ENCODE measurements around the gene RIMKLA. TPM values are rescaled to one million over a fixed set of nuclear protein-coding genes. Genes with fewer than 3 reads are reported as not detected.

RIMKLA gene
- total RNA-seq, 1 donor: not detected

- no peak overlapping the region for H2AFZ ChIP-seq (ENCODE audit: low read length)
- H3K4me3 ChIP-seq (ENCODE audit: insufficient read depth, low read length): no peak overlapping the region
- H3K9me3 ChIP-seq (ENCODE audit: low read depth, low read length): no peaks in the 10 kb centered on the region
- H3K4me2 ChIP-seq (ENCODE audit: insufficient read depth, low read length): no peak overlapping the region
- peak; percentile 93 for DNase-seq (ENCODE audit: insufficient read length, low spot score, missing footprints)
- TF ChIP-seq CTCF (IDR thresholded peaks at IDR 0.05; ENCODE audit: extremely low read depth, low read depth, low read length): no peak
- no peak overlapping the region for H3K27ac ChIP-seq (ENCODE audit: low read depth, low read length)
- no peaks in the 10 kb centered on the region for H3K27me3 ChIP-seq (ENCODE audit: insufficient read depth, low read length)
- H3K36me3 ChIP-seq (ENCODE audit: insufficient read depth, low read length): no peaks in the 10 kb centered on the region
- no peaks in the 10 kb centered on the region for H3K79me2 ChIP-seq (ENCODE audit: insufficient read depth, low read length)
- H3K4me1 ChIP-seq (ENCODE audit: insufficient read depth, low read length): peaks cover 5% of the 10 kb centered on the region
- H4K20me1 ChIP-seq (ENCODE audit: insufficient read depth, low read length): no peaks in the 10 kb centered on the region
These were observed 59.3 kb downstream of the RIMKLA start for GRCh38 chr1:42439940-42440339.

GRCh38 chr1:42442662-42443061 is 62.1 kb downstream of the RIMKLA start:
- DNase-seq (ENCODE audit: insufficient read length, low spot score, missing footprints): no peak
- Histone ChIP-seq H3K79me2 (ENCODE audit: insufficient read depth, low read length) (no peaks in the 10 kb centered on the region), H3K27ac (ENCODE audit: low read depth, low read length) (no peak overlapping the region), H4K20me1 (ENCODE audit: insufficient read depth, low read length) (no peaks in the 10 kb centered on the region), H3K4me1 (ENCODE audit: insufficient read depth, low read length) (peaks cover 5% of the 10 kb centered on the region), H3K4me3 (ENCODE audit: insufficient read depth, low read length) (no peak overlapping the region), H3K4me2 (ENCODE audit: insufficient read depth, low read length) (no peak overlapping the region), H3K9me3 (ENCODE audit: low read depth, low read length) (no peaks in the 10 kb centered on the region), H2AFZ (ENCODE audit: low read length) (no peak overlapping the region), H3K27me3 (ENCODE audit: insufficient read depth, low read length) (no peaks in the 10 kb centered on the region), H3K36me3 (ENCODE audit: insufficient read depth, low read length) (no peaks in the 10 kb centered on the region)
- no peak for TF ChIP-seq CTCF (IDR thresholded peaks at IDR 0.05; ENCODE audit: extremely low read depth, low read depth, low read length)

GRCh38 chr1:42449256-42449655 is 68.7 kb downstream of the RIMKLA start:
- DNase-seq (ENCODE audit: insufficient read length, low spot score, missing footprints): no peak
- Histone ChIP-seq H3K9me3 (ENCODE audit: low read depth, low read length) (no peaks in the 10 kb centered on the region), H4K20me1 (ENCODE audit: insufficient read depth, low read length) (no peaks in the 10 kb centered on the region), H3K4me1 (ENCODE audit: insufficient read depth, low read length) (no peaks in the 10 kb centered on the region), H3K4me2 (ENCODE audit: insufficient read depth, low read length) (no peak overlapping the region), H3K27ac (ENCODE audit: low read depth, low read length) (no peak overlapping the region), H3K79me2 (ENCODE audit: insufficient read depth, low read length) (no peaks in the 10 kb centered on the region), H2AFZ (ENCODE audit: low read length) (no peak overlapping the region), H3K4me3 (ENCODE audit: insufficient read depth, low read length) (no peak overlapping the region), H3K36me3 (ENCODE audit: insufficient read depth, low read length) (no peaks in the 10 kb centered on the region), H3K27me3 (ENCODE audit: insufficient read depth, low read length) (no peaks in the 10 kb centered on the region)
- no peak for TF ChIP-seq CTCF (IDR thresholded peaks at IDR 0.05; ENCODE audit: extremely low read depth, low read depth, low read length)

- H3K4me1 ChIP-seq (ENCODE audit: insufficient read depth, low read length): no peaks in the 10 kb centered on the region
- no peaks in the 10 kb centered on the region for H3K9me3 ChIP-seq (ENCODE audit: low read depth, low read length)
- no peaks in the 10 kb centered on the region for H4K20me1 ChIP-seq (ENCODE audit: insufficient read depth, low read length)
- no peak overlapping the region for H2AFZ ChIP-seq (ENCODE audit: low read length)
- H3K27ac ChIP-seq (ENCODE audit: low read depth, low read length): no peak overlapping the region
- no peak for DNase-seq (ENCODE audit: insufficient read length, low spot score, missing footprints)
- H3K36me3 ChIP-seq (ENCODE audit: insufficient read depth, low read length): no peaks in the 10 kb centered on the region
- H3K4me2 ChIP-seq (ENCODE audit: insufficient read depth, low read length): no peak overlapping the region
- H3K4me3 ChIP-seq (ENCODE audit: insufficient read depth, low read length): no peak overlapping the region
- H3K79me2 ChIP-seq (ENCODE audit: insufficient read depth, low read length): no peaks in the 10 kb centered on the region
- no peak for TF ChIP-seq CTCF (IDR thresholded peaks at IDR 0.05; ENCODE audit: extremely low read depth, low read depth, low read length)
- no peaks in the 10 kb centered on the region for H3K27me3 ChIP-seq (ENCODE audit: insufficient read depth, low read length)
These were observed 69.5 kb downstream of the RIMKLA start for GRCh38 chr1:42450061-42450460.
